ENCODE measurements around the gene STPG2. TPM values are rescaled to one million over a fixed set of nuclear protein-coding genes. Genes with fewer than 3 reads are reported as not detected.

STPG2 gene
- total and polyA plus RNA-seq, 4 donors: 0.05 to 0.67 (median 0.28) TPM; not detected in 1

- Histone ChIP-seq H3K36me3 (ENCODE audit: control insufficient read depth in 4 of 4, insufficient read depth in 3 of 4, low read depth in 1 of 4, low read length in 3 of 4) (no peaks in the 10 kb centered on the region), H3K9ac (ENCODE audit: low read depth in 1 of 2, low read length in 2 of 2) (no peak overlapping the region), H3K4me1 (ENCODE audit: control insufficient read depth in 4 of 4, insufficient read depth in 4 of 4, low read length in 3 of 4) (no peaks in the 10 kb centered on the region), H3K4me3 (ENCODE audit: low read depth in 1 of 3, low read length in 3 of 3) (no peak overlapping the region), H3K27ac (ENCODE audit: low read depth in 1 of 2, low read length in 2 of 2) (no peak overlapping the region), H3K9me3 (ENCODE audit: control insufficient read depth in 4 of 4, low read length in 3 of 4) (no peaks in the 10 kb centered on the region), H3K27me3 (ENCODE audit: control insufficient read depth in 4 of 4, insufficient read depth in 4 of 4, low read length in 3 of 4) (no peaks in the 10 kb centered on the region)
- DNase-seq (ENCODE audit: low spot score): no peak
- TF ChIP-seq JUND (IDR thresholded peaks at IDR 0.05) (no peak), TAF1 (conservative IDR thresholded peaks at IDR 0.05) (no peak)
These were observed 42.0 kb upstream of the STPG2 start for GRCh38 chr4:98185279-98185678.

- WGBS: 71% methylated on average over 3 of the region's 3 CpGs
These were observed 38.5 kb upstream of the STPG2 start for GRCh38 chr4:98181809-98182208.

GRCh38 chr4:98179951-98180350 lies 36.7 kb upstream of the STPG2 start:
- H3K9ac ChIP-seq (ENCODE audit: low read depth in 1 of 2, low read length in 2 of 2): no peak overlapping the region
- no peak for DNase-seq (ENCODE audit: low spot score)
- no peak overlapping the region for H3K4me3 ChIP-seq (ENCODE audit: low read depth in 1 of 3, low read length in 3 of 3)
- no peaks in the 10 kb centered on the region for H3K27me3 ChIP-seq (ENCODE audit: control insufficient read depth in 4 of 4, insufficient read depth in 4 of 4, low read length in 3 of 4)
- H3K4me1 ChIP-seq (ENCODE audit: control insufficient read depth in 4 of 4, insufficient read depth in 4 of 4, low read length in 3 of 4): no peaks in the 10 kb centered on the region
- no peak overlapping the region for H3K27ac ChIP-seq (ENCODE audit: low read depth in 1 of 2, low read length in 2 of 2)
- no peaks in the 10 kb centered on the region for H3K36me3 ChIP-seq (ENCODE audit: control insufficient read depth in 4 of 4, insufficient read depth in 3 of 4, low read depth in 1 of 4, low read length in 3 of 4)
- H3K9me3 ChIP-seq (ENCODE audit: control insufficient read depth in 4 of 4, low read length in 3 of 4): no peaks in the 10 kb centered on the region
- no peak for TF ChIP-seq TAF1 (conservative IDR thresholded peaks at IDR 0.05)
- no peak for TF ChIP-seq FOXA1 (IDR thresholded peaks at IDR 0.05)
- TF ChIP-seq JUND (IDR thresholded peaks at IDR 0.05): no peak
- TF ChIP-seq ATF3 (IDR thresholded peaks at IDR 0.05): no peak
- no peak for TF ChIP-seq ZBTB33 (IDR thresholded peaks at IDR 0.05)
- TF ChIP-seq CTCF (IDR thresholded peaks at IDR 0.05; ENCODE audit: low read depth, low read length, missing input control): no peak
- TF ChIP-seq FOXA2 (IDR thresholded peaks at IDR 0.05): no peak
- TF ChIP-seq YY1 (IDR thresholded peaks at IDR 0.05): no peak
- TF ChIP-seq EGR1 (IDR thresholded peaks at IDR 0.05; ENCODE audit: low read depth in 2 of 2): no peak
- TF ChIP-seq HNF4G (IDR thresholded peaks at IDR 0.05): no peak
- no peak for TF ChIP-seq REST (IDR thresholded peaks at IDR 0.05)
- TF ChIP-seq NR2F2 (IDR thresholded peaks at IDR 0.05): no peak
- no peak for TF ChIP-seq GABPA (IDR thresholded peaks at IDR 0.05 in 1 of 2, conservative IDR thresholded peaks at IDR 0.05 in 1 of 2)
- TF ChIP-seq HNF4A (conservative IDR thresholded peaks at IDR 0.05): no peak
- no peak for TF ChIP-seq RAD21 (IDR thresholded peaks at IDR 0.05)
- no peak for TF ChIP-seq MAX (IDR thresholded peaks at IDR 0.05)
- no peak for TF ChIP-seq RXRA (IDR thresholded peaks at IDR 0.05)
- no peak for TF ChIP-seq SP1 (IDR thresholded peaks at IDR 0.05)

More at GRCh38 chr4:98181809-98182208, 38.5 kb upstream of the STPG2 start:
- no peak overlapping the region for H3K9ac ChIP-seq (ENCODE audit: low read depth in 1 of 2, low read length in 2 of 2)
- no peak for DNase-seq (ENCODE audit: low spot score)
- no peak overlapping the region for H3K4me3 ChIP-seq (ENCODE audit: low read depth in 1 of 3, low read length in 3 of 3)
- H3K9me3 ChIP-seq (ENCODE audit: control insufficient read depth in 4 of 4, low read length in 3 of 4): no peaks in the 10 kb centered on the region
- no peaks in the 10 kb centered on the region for H3K36me3 ChIP-seq (ENCODE audit: control insufficient read depth in 4 of 4, insufficient read depth in 3 of 4, low read depth in 1 of 4, low read length in 3 of 4)
- TF ChIP-seq RXRA (IDR thresholded peaks at IDR 0.05) (no peak), HNF4G (IDR thresholded peaks at IDR 0.05) (no peak), FOXA1 (IDR thresholded peaks at IDR 0.05) (no peak)
- H3K27me3 ChIP-seq (ENCODE audit: control insufficient read depth in 4 of 4, insufficient read depth in 4 of 4, low read length in 3 of 4): no peaks in the 10 kb centered on the region
- no peak overlapping the region for H3K27ac ChIP-seq (ENCODE audit: low read depth in 1 of 2, low read length in 2 of 2)
- no peaks in the 10 kb centered on the region for H3K4me1 ChIP-seq (ENCODE audit: control insufficient read depth in 4 of 4, insufficient read depth in 4 of 4, low read length in 3 of 4)

Data from liver (tissue), 9 donors.